Stimulated activated CD4-positive, alpha-beta T cell treated with anti-CD3 and anti-CD28 coated beads, Interleukin-1b, Interleukin-23, amount 100 ng/mL, for 4 hours (primary cell): ENCODE measurements around the gene SPRR2D.
"Not testable (repeated sequence)": the region's sequence is repeated elsewhere in the genome, so short reads cannot be mapped to it uniquely, and the experiment has no call there.

Experiments
- DNase-seq, 2 donors: peaks; one replicate each; pipeline ENCODE4 v3.0.0-alpha.2; 2020; ENCODE audit warnings: low read depth in 2 of 2

Gene SPRR2D

GRCh38 chr1:153040950-153041631 is at the start of gene SPRR2D:
Gene SPRR2D, minus strand, starts transcription at chr1:153041120. Its CDS starts 774 bp downstream, at chr1:153040346.
- no peak for DNase-seq

GRCh38 chr1:153087652-153088051 is 46.7 kb upstream of the SPRR2D start:
- no peak for DNase-seq

- DNase-seq: no peak
Observed at GRCh38 chr1:153081736-153082135, 40.8 kb upstream of the SPRR2D start.

- DNase-seq: no peak
Observed at GRCh38 chr1:153072806-153073726, 32.1 kb upstream of the SPRR2D start.

GRCh38 chr1:153071511-153071910 is 30.6 kb upstream of the SPRR2D start, which contains the start of gene SPRR2B:
Gene SPRR2B, minus strand, starts transcription at chr1:153071611. Its CDS starts 772 bp downstream, at chr1:153070839.
- DNase-seq: no peak

- no peak for DNase-seq
Observed at GRCh38 chr1:153070243-153070642, 29.3 kb upstream of the SPRR2D start.

- DNase-seq: no peak
Observed at GRCh38 chr1:153058826-153059784, 18.2 kb upstream of the SPRR2D start.

GRCh38 chr1:153058154-153058553 is 17.2 kb upstream of the SPRR2D start:
- no peak for DNase-seq

GRCh38 chr1:153057375-153057774 is 16.5 kb upstream of the SPRR2D start, which contains the start of gene SPRR2A:
Gene SPRR2A, minus strand, starts transcription at chr1:153057512. Its CDS starts 777 bp downstream, at chr1:153056735.
- DNase-seq: no peak

GRCh38 chr1:153056111-153056510 is 15.2 kb upstream of the SPRR2D start:
- not testable (repeated sequence) for DNase-seq

GRCh38 chr1:153049211-153049610 is 8.3 kb upstream of the SPRR2D start:
- DNase-seq: no peak

GRCh38 chr1:153035211-153035610 is 5.7 kb downstream of the SPRR2D start:
- DNase-seq: no peak

- DNase-seq: no peak
Observed at GRCh38 chr1:153032677-153033308, 8.1 kb downstream of the SPRR2D start.

- DNase-seq: no peak
Observed at GRCh38 chr1:153032073-153032472, 8.8 kb downstream of the SPRR2D start.

- DNase-seq: no peak
Observed at GRCh38 chr1:153030895-153031294, 10.0 kb downstream of the SPRR2D start, which contains the start of gene SPRR1B. Gene SPRR1B, plus strand, starts transcription at chr1:153031203. Its CDS starts 1,143 bp downstream, at chr1:153032346.

- no peak for DNase-seq
Observed at GRCh38 chr1:153028766-153029165, 12.2 kb downstream of the SPRR2D start.

GRCh38 chr1:153025797-153026196 is 15.1 kb downstream of the SPRR2D start:
- no peak for DNase-seq

GRCh38 chr1:153024413-153024812 is 16.5 kb downstream of the SPRR2D start:
- no peak for DNase-seq

GRCh38 chr1:153023109-153023508 is 17.8 kb downstream of the SPRR2D start:
- no peak for DNase-seq

- not testable (repeated sequence) for DNase-seq
Observed at GRCh38 chr1:153022340-153022739, 18.6 kb downstream of the SPRR2D start.

- not testable (repeated sequence) for DNase-seq
Observed at GRCh38 chr1:153021829-153022228, 19.1 kb downstream of the SPRR2D start.
